Measurements from ENCODE around the gene GBP5.

Gene GBP5

GRCh38 chr1:89262643-89263042, 10.0 kb downstream of the GBP5 start:
- no peak for DNase-seq
- Histone ChIP-seq H3K9me2 (replicated peaks; ENCODE audit: insufficient read depth, low read length) (no peaks in the 10 kb centered on the region), H2AFZ (ENCODE audit: low read length) (no peak overlapping the region), H3K27me3 (replicated peaks; ENCODE audit: insufficient read depth, low read length) (no peaks in the 10 kb centered on the region), H3K79me2 (ENCODE audit: low read length) (no peaks in the 10 kb centered on the region), H3K9ac (ENCODE audit: low read length) (no peak overlapping the region), H3K9me3 (replicated peaks; ENCODE audit: insufficient read depth, low read length) (no peaks in the 10 kb centered on the region), H3K4me2 (ENCODE audit: low read depth, low read length) (no peak overlapping the region), H3F3A (ENCODE audit: insufficient read depth, low read length) (no peaks in the 10 kb centered on the region), H3K36me3 (replicated peaks; ENCODE audit: insufficient read depth, low read length) (no peaks in the 10 kb centered on the region), H3K4me1 (ENCODE audit: low read length) (no peaks in the 10 kb centered on the region), H3K27ac (ENCODE audit: low read length) (no peak overlapping the region), H4K20me1 (ENCODE audit: insufficient read depth, low read length) (no peaks in the 10 kb centered on the region), H3K4me3 (ENCODE audit: low read length) (no peak overlapping the region)
- no peak for TF ChIP-seq EZH2phosphoT487 (IDR thresholded peaks at IDR 0.05; ENCODE audit: low read length)
- TF ChIP-seq CTCF (IDR thresholded peaks at IDR 0.05; ENCODE audit: low read length), result no peak
- no peak for TF ChIP-seq EZH2 (optimal IDR thresholded peaks at IDR 0.05; ENCODE audit: low read depth, low read length)

GRCh38 chr1:89261926-89262515, 10.6 kb downstream of the GBP5 start:
- H3K27me3 ChIP-seq (replicated peaks; ENCODE audit: insufficient read depth, low read length), result no peaks in the 10 kb centered on the region
- no peak overlapping the region for H3K4me3 ChIP-seq (ENCODE audit: low read length)
- no peaks in the 10 kb centered on the region for H3K36me3 ChIP-seq (replicated peaks; ENCODE audit: insufficient read depth, low read length)
- H4K20me1 ChIP-seq (ENCODE audit: insufficient read depth, low read length), result no peaks in the 10 kb centered on the region
- TF ChIP-seq EZH2phosphoT487 (IDR thresholded peaks at IDR 0.05; ENCODE audit: low read length) (no peak), EZH2 (optimal IDR thresholded peaks at IDR 0.05; ENCODE audit: low read depth, low read length) (no peak), CTCF (IDR thresholded peaks at IDR 0.05; ENCODE audit: low read length) (no peak)
- DNase-seq, result no peak
- no peaks in the 10 kb centered on the region for H3F3A ChIP-seq (ENCODE audit: insufficient read depth, low read length)
- no peaks in the 10 kb centered on the region for H3K9me3 ChIP-seq (replicated peaks; ENCODE audit: insufficient read depth, low read length)
- H3K27ac ChIP-seq (ENCODE audit: low read length), result no peak overlapping the region
- no peak overlapping the region for H2AFZ ChIP-seq (ENCODE audit: low read length)
- H3K4me1 ChIP-seq (ENCODE audit: low read length), result no peaks in the 10 kb centered on the region
- H3K4me2 ChIP-seq (ENCODE audit: low read depth, low read length), result no peak overlapping the region
- no peaks in the 10 kb centered on the region for H3K9me2 ChIP-seq (replicated peaks; ENCODE audit: insufficient read depth, low read length)
- H3K9ac ChIP-seq (ENCODE audit: low read length), result no peak overlapping the region
- no peaks in the 10 kb centered on the region for H3K79me2 ChIP-seq (ENCODE audit: low read length)

- H3F3A ChIP-seq (ENCODE audit: insufficient read depth, low read length), result no peaks in the 10 kb centered on the region
- H3K79me2 ChIP-seq (ENCODE audit: low read length), result no peaks in the 10 kb centered on the region
- no peak overlapping the region for H3K9ac ChIP-seq (ENCODE audit: low read length)
- no peak overlapping the region for H3K4me3 ChIP-seq (ENCODE audit: low read length)
- no peaks in the 10 kb centered on the region for H3K27me3 ChIP-seq (replicated peaks; ENCODE audit: insufficient read depth, low read length)
- H3K27ac ChIP-seq (ENCODE audit: low read length), result no peak overlapping the region
- no peaks in the 10 kb centered on the region for H3K9me3 ChIP-seq (replicated peaks; ENCODE audit: insufficient read depth, low read length)
- no peak overlapping the region for H3K4me2 ChIP-seq (ENCODE audit: low read depth, low read length)
- no peak for DNase-seq
- H3K36me3 ChIP-seq (replicated peaks; ENCODE audit: insufficient read depth, low read length), result no peaks in the 10 kb centered on the region
- H4K20me1 ChIP-seq (ENCODE audit: insufficient read depth, low read length), result no peaks in the 10 kb centered on the region
- no peaks in the 10 kb centered on the region for H3K9me2 ChIP-seq (replicated peaks; ENCODE audit: insufficient read depth, low read length)
- no peaks in the 10 kb centered on the region for H3K4me1 ChIP-seq (ENCODE audit: low read length)
- no peak overlapping the region for H2AFZ ChIP-seq (ENCODE audit: low read length)
- no peak for TF ChIP-seq CTCF (IDR thresholded peaks at IDR 0.05; ENCODE audit: low read length)
- no peak for TF ChIP-seq EZH2 (optimal IDR thresholded peaks at IDR 0.05; ENCODE audit: low read depth, low read length)
- TF ChIP-seq EZH2phosphoT487 (IDR thresholded peaks at IDR 0.05; ENCODE audit: low read length), result no peak
Observed at GRCh38 chr1:89260566-89261255, 11.9 kb downstream of the GBP5 start.

Measured in MM.1S (cell line).